H1 (cell line): ENCODE results near the gene MBD5. TPM values are rescaled to one million over a fixed set of nuclear protein-coding genes. Genes with fewer than 3 reads are reported as not detected.

Experiments
- CTCF ChIA-PET: fragments of 300-600 bp; sonication (Branson Sonifier 250); formaldehyde crosslinking; loops from one replicate; lab custom pipeline; 2021; ENCODE audit not compliant: partially characterized antibody; lab: Charles Lee
- POLR2A ChIA-PET: fragments of 300-600 bp; sonication (Branson Sonifier 250); formaldehyde crosslinking; loops from one replicate; lab custom pipeline; 2021; ENCODE audit warnings: inconsistent platforms; ENCODE audit not compliant: partially characterized antibody; lab: Charles Lee
- DNase-seq, 2 experiments: peaks; one replicate each; pipeline versions ENCODE4 v3.0.0 to v3.0.0-alpha.2; 2010 to 2022; ENCODE audit warnings: low spot score in 2 of 2, low read depth in 1 of 2, mixed read lengths in 1 of 2
- FAIRE-seq: peaks from 2 replicates; lab custom pipeline; 2011; peaks lifted over from hg19 to GRCh38; lab: Jason Lieb, UNC
- H2AFZ ChIP-seq: 2 replicates; pipeline ENCODE4 v1.8.1; 2012; ENCODE audit warnings: low read length, inconsistent platforms
- H2AK5ac ChIP-seq: 2 replicates; pipeline ENCODE4 v1.6.1; 2013; ENCODE audit warnings: low read depth, low read length
- H2BK120ac ChIP-seq: replicated peaks from 2 replicates; pipeline ENCODE3; 2013; ENCODE audit warnings: low read depth, low read length, inconsistent platforms
- H2BK12ac ChIP-seq: 2 replicates; pipeline ENCODE4 v1.6.1; 2013; ENCODE audit warnings: low read depth, low read length
- H2BK15ac ChIP-seq: 2 replicates; pipeline ENCODE4 v1.6.1; 2013; ENCODE audit warnings: low read length
- H2BK20ac ChIP-seq: 2 replicates; pipeline ENCODE4 v1.6.1; 2013; ENCODE audit warnings: low read length
- H2BK5ac ChIP-seq: 2 replicates; pipeline ENCODE4 v1.6.1; 2013; ENCODE audit warnings: low read depth, low read length
- H3K14ac ChIP-seq: 2 replicates; pipeline ENCODE4 v1.6.1; 2013; ENCODE audit warnings: inconsistent platforms; ENCODE audit not compliant: insufficient read length
- H3K18ac ChIP-seq: 2 replicates; pipeline ENCODE4 v1.6.1; 2013; ENCODE audit warnings: low read length; ENCODE audit errors: extremely low read depth
- H3K23ac ChIP-seq: 2 replicates; pipeline ENCODE4 v1.6.1; 2013; ENCODE audit warnings: inconsistent platforms; ENCODE audit not compliant: insufficient read length
- H3K23me2 ChIP-seq: 2 replicates; pipeline ENCODE4 v1.6.1; 2013; ENCODE audit warnings: low read depth, low read length
- H3K27ac ChIP-seq: 2 replicates; pipeline ENCODE4 v1.6.1; 2011; ENCODE audit warnings: low read depth, low read length, inconsistent platforms
- H3K27me3 ChIP-seq, 4 experiments: replicated peaks in 1 of 4; 1 replicate in 1 of 4; 2 replicates in 3 of 4; pipeline versions ENCODE4 v1.6.1 to v1.8.1; 2011 to 2013; ENCODE audit warnings: low read length in 3 of 4, mild to moderate bottlenecking in 3 of 4, inconsistent platforms in 2 of 4, mixed read lengths in 2 of 4, moderate library complexity in 1 of 4; ENCODE audit not compliant: control insufficient read depth in 3 of 4, insufficient read depth in 3 of 4; ENCODE audit errors: extremely low read depth in 1 of 4
- H3K36me3 ChIP-seq, 4 experiments: 2 replicates each; pipeline versions ENCODE4 v1.6.1 to v1.8.1; 2011 to 2013; ENCODE audit warnings: mild to moderate bottlenecking in 4 of 4, low read length in 3 of 4, moderate library complexity in 2 of 4, control low read depth in 1 of 4, inconsistent platforms in 1 of 4; ENCODE audit not compliant: insufficient read depth in 4 of 4, control insufficient read depth in 2 of 4
- H3K4ac ChIP-seq: replicated peaks from 2 replicates; pipeline ENCODE3; 2013; ENCODE audit warnings: low read length, low read depth, mixed read lengths, inconsistent platforms; ENCODE audit not compliant: insufficient read length
- H3K4me1 ChIP-seq, 4 experiments: replicated peaks in 1 of 4; 1 replicate in 1 of 4; 2 replicates in 3 of 4; pipeline versions ENCODE4 v1.6.1 to v1.8.1; 2011 to 2013; ENCODE audit warnings: low read length in 3 of 4, inconsistent platforms in 2 of 4, mixed read lengths in 1 of 4; ENCODE audit not compliant: insufficient read depth in 4 of 4, control insufficient read depth in 3 of 4
- H3K4me2 ChIP-seq, 2 experiments: 2 replicates each; pipeline versions ENCODE4 v1.6.1 to v1.8.1; 2011 to 2013; ENCODE audit warnings: low read depth in 2 of 2, low read length in 2 of 2, control low read depth in 1 of 2, inconsistent platforms in 1 of 2, mild to moderate bottlenecking in 1 of 2; ENCODE audit not compliant: insufficient read depth in 1 of 2
- H3K4me3 ChIP-seq, 4 experiments: fragments of 200-600, 300-600 bp in 1 of 4; sonication (generic), shearing (Covaris generic), sonication (Bioruptor Twin) in 1 of 4; 2 replicates each; pipeline versions ENCODE4 v1.5.1 to v1.8.1; 2011 to 2016; ENCODE audit warnings: low read length in 4 of 4, low read depth in 3 of 4, control low read depth in 2 of 4, inconsistent platforms in 2 of 4, mild to moderate bottlenecking in 2 of 4, mixed read lengths in 1 of 4, moderate library complexity in 1 of 4; ENCODE audit not compliant: insufficient read depth in 2 of 4; ENCODE audit errors: extremely low read depth in 1 of 4
- H3K56ac ChIP-seq: replicated peaks from 2 replicates; pipeline ENCODE3; 2013; ENCODE audit warnings: low read depth, mild to moderate bottlenecking, mixed read lengths, low read length, inconsistent platforms; ENCODE audit not compliant: insufficient read length
- H3K79me1 ChIP-seq: 2 replicates; pipeline ENCODE4 v1.6.1; 2013; ENCODE audit warnings: low read depth, low read length, control low read depth
- H3K79me2 ChIP-seq, 2 experiments: 2 replicates each; pipeline versions ENCODE4 v1.6.1 to v1.8.1; 2012 to 2013; ENCODE audit warnings: low read length in 2 of 2, mild to moderate bottlenecking in 2 of 2, inconsistent platforms in 1 of 2; ENCODE audit not compliant: insufficient read depth in 2 of 2, control insufficient read depth in 1 of 2
- H3K9ac ChIP-seq, 4 experiments: replicated peaks in 1 of 4; 1 replicate in 1 of 4; 2 replicates in 3 of 4; pipeline versions ENCODE4 v1.6.1 to v1.8.1; 2011 to 2013; ENCODE audit warnings: low read depth in 3 of 4, low read length in 3 of 4, control low read depth in 2 of 4, mild to moderate bottlenecking in 2 of 4, moderate library complexity in 2 of 4, inconsistent platforms in 1 of 4; ENCODE audit errors: extremely low read depth in 1 of 4
- H3K9me3 ChIP-seq, 2 experiments: 2 replicates each; pipeline versions ENCODE4 v1.6.1 to v1.8.1; 2012 to 2013; ENCODE audit warnings: mild to moderate bottlenecking in 2 of 2, moderate library complexity in 2 of 2, control low read depth in 1 of 2, inconsistent platforms in 1 of 2, low read depth in 1 of 2, low read length in 1 of 2, mixed read lengths in 1 of 2; ENCODE audit not compliant: insufficient read depth in 2 of 2
- H4K20me1 ChIP-seq, 2 experiments: replicated peaks in 1 of 2; 2 replicates each; pipeline versions ENCODE3 to v1.8.1; 2011 to 2013; ENCODE audit warnings: inconsistent platforms in 2 of 2, low read length in 2 of 2, mild to moderate bottlenecking in 1 of 2; ENCODE audit not compliant: insufficient read depth in 2 of 2, control insufficient read depth in 1 of 2
- H4K5ac ChIP-seq: 2 replicates; pipeline ENCODE4 v1.6.1; 2013; ENCODE audit warnings: low read length, low read depth, mixed read lengths, inconsistent platforms; ENCODE audit not compliant: insufficient read length
- H4K8ac ChIP-seq: 2 replicates; pipeline ENCODE4 v1.8.0; 2013; ENCODE audit warnings: mild to moderate bottlenecking, moderate library complexity, low read length, inconsistent platforms; ENCODE audit not compliant: insufficient read depth; ENCODE audit errors: extremely low read depth
- H4K91ac ChIP-seq: replicated peaks from 2 replicates; pipeline ENCODE3; 2013; ENCODE audit warnings: low read length, mixed read lengths, inconsistent platforms; ENCODE audit not compliant: insufficient read length
- CBX5 ChIP-seq: fragments of 300-800, 300-1000 bp; sonication (generic); IDR thresholded peaks from 2 replicates; pipeline ENCODE4 v1.7.1; 2016; ENCODE audit warnings: antibody characterized with exemption, low read length, low read depth
- CHD1 ChIP-seq: IDR thresholded peaks from 2 replicates; pipeline ENCODE4 v1.6.1; 2012; ENCODE audit warnings: low read depth, low read length, improper control_type of control experiment
- CTBP2 ChIP-seq: IDR thresholded peaks from 2 replicates; pipeline ENCODE4 v1.7.0; 2011; ENCODE audit warnings: borderline replicate concordance, mild to moderate bottlenecking, moderate library complexity, mixed read lengths, low read length; ENCODE audit not compliant: insufficient read depth, insufficient read length
- EZH2 ChIP-seq: fragments of 200-600 bp; sonication (generic); IDR thresholded peaks from 2 replicates; pipeline ENCODE4 v1.7.1; 2012; ENCODE audit warnings: low read depth, mild to moderate bottlenecking, moderate library complexity, low read length, inconsistent platforms; ENCODE audit not compliant: severe bottlenecking
- HDAC6 ChIP-seq: IDR thresholded peaks from one replicate; pipeline ENCODE4 v1.7.1; 2012; ENCODE audit warnings: low read depth, mild to moderate bottlenecking, inconsistent platforms, low read length, moderate library complexity
- JUND ChIP-seq: IDR thresholded peaks from 2 replicates; pipeline ENCODE4 v1.6.1; 2011; ENCODE audit warnings: mild to moderate bottlenecking, improper control_type of control experiment, low read length
- KDM4A ChIP-seq: IDR thresholded peaks from one replicate; pipeline ENCODE4 v1.7.1; 2012; ENCODE audit warnings: low read depth, mild to moderate bottlenecking, moderate library complexity, low read length, inconsistent platforms; ENCODE audit not compliant: severe bottlenecking
- NRF1 ChIP-seq: IDR thresholded peaks from 2 replicates; pipeline ENCODE4 v1.6.1; 2011; ENCODE audit warnings: mild to moderate bottlenecking, low read depth, low read length, improper control_type of control experiment
- POU5F1 ChIP-seq: IDR thresholded peaks from 2 replicates; pipeline ENCODE4 v1.6.1; 2011; ENCODE audit warnings: low read depth, mild to moderate bottlenecking, low read length, moderate library complexity
- RFX5 ChIP-seq: IDR thresholded peaks from 2 replicates; pipeline ENCODE4 v1.6.1; 2011; ENCODE audit warnings: low read depth, low read length, improper control_type of control experiment, borderline replicate concordance
- RNF2 ChIP-seq: fragments of 200-900, 300-1000 bp; sonication (generic); IDR thresholded peaks from 2 replicates; pipeline ENCODE4 v1.7.1; 2016; ENCODE audit warnings: borderline replicate concordance, low read depth, mild to moderate bottlenecking, antibody characterized with exemption, low read length; ENCODE audit not compliant: poor library complexity, severe bottlenecking; ENCODE audit errors: missing control alignments
- SP1 ChIP-seq: IDR thresholded peaks from 2 replicates; pipeline ENCODE4 v1.6.1; 2011; ENCODE audit warnings: low read depth, low read length
- SRF ChIP-seq: IDR thresholded peaks from 2 replicates; pipeline ENCODE4 v1.6.1; 2011; ENCODE audit warnings: mild to moderate bottlenecking, low read depth, low read length, moderate library complexity
- TAF1 ChIP-seq: IDR thresholded peaks from 2 replicates; pipeline ENCODE4 v1.6.1; 2011; ENCODE audit warnings: mild to moderate bottlenecking, low read depth, low read length
- polyA plus RNA-seq, 7 experiments: library from polyadenylated mRNA; depleted of rRNA in 3 of 7; stranded (reverse) in 5 of 7; unstranded in 2 of 7; fragments of >200 nt in 5 of 7; fragments of 200-250 nt in 2 of 7; gene quantifications; 1 replicate in 5 of 7; 2 replicates in 1 of 7; 4 replicates in 1 of 7; pipeline versions ENCODE4 v1.2.1 to v1.2.3, GENCODE V29; 2011 to 2013; ENCODE audit warnings: missing spikeins in 2 of 7, mixed read lengths in 2 of 7
- total RNA-seq: library from RNA; stranded (reverse); fragmentation: NEBNext Ultra II Directional; extraction: Animal tissue kit (Norgen Biotek cat#: 25700); gene quantifications from 2 replicates; pipeline ENCODE4 v1.2.1, GENCODE V29; 2021

MBD5 gene
- total and polyA plus RNA-seq, 2 of the 8 experiments (the other 6 are each of a cell fraction or from before 2014, with no cell fraction given) = 9.7 to 29.4 TPM

GRCh38 chr2:148184976-148185375, 164.1 kb downstream of the MBD5 start (continued):
- TF ChIP-seq CBX5 (no peak), SRF (no peak)

- no peak overlapping the region for H2BK120ac ChIP-seq
- H2BK20ac ChIP-seq = no peak overlapping the region
- no peaks in the 10 kb centered on the region for H3K23me2 ChIP-seq
- H3K79me1 ChIP-seq = no peaks in the 10 kb centered on the region
- FAIRE-seq = no peak
- no peak overlapping the region for H3K14ac ChIP-seq
- ChIA-PET CTCF (no interaction called here), POLR2A (no interaction called here)
- no peaks in the 10 kb centered on the region for H3K27me3 ChIP-seq
- no peaks in the 10 kb centered on the region for H4K20me1 ChIP-seq
- H3K4me2 ChIP-seq = no peak overlapping the region
- no peak overlapping the region for H3K56ac ChIP-seq
- H2BK15ac ChIP-seq = no peak overlapping the region
- H2BK5ac ChIP-seq = no peak overlapping the region
- no peak overlapping the region for H3K4me3 ChIP-seq
- H3K9ac ChIP-seq = no peak overlapping the region
- H3K23ac ChIP-seq = no peak overlapping the region
- no peak for DNase-seq
- H4K8ac ChIP-seq = no peak overlapping the region
- no peak overlapping the region for H4K5ac ChIP-seq
- H2AK5ac ChIP-seq = no peak overlapping the region
- no peak overlapping the region for H3K18ac ChIP-seq
- no peak overlapping the region for H3K27ac ChIP-seq
- no peak overlapping the region for H4K91ac ChIP-seq
- H3K36me3 ChIP-seq = no peaks in the 10 kb centered on the region
- no peaks in the 10 kb centered on the region for H3K9me3 ChIP-seq
- H2AFZ ChIP-seq = no peak overlapping the region
- H3K79me2 ChIP-seq = no peaks in the 10 kb centered on the region
- H2BK12ac ChIP-seq = no peak overlapping the region
- H3K4ac ChIP-seq = no peak overlapping the region
- no peaks in the 10 kb centered on the region for H3K4me1 ChIP-seq
- TF ChIP-seq EZH2 (no peak), JUND (no peak), CHD1 (no peak), RNF2 (no peak), RFX5 (no peak), KDM4A (no peak), CBX5 (no peak), TAF1 (no peak), CTBP2 (no peak), NRF1 (no peak), POU5F1 (no peak), HDAC6 (no peak), SP1 (no peak)
Measured at GRCh38 chr2:148194882-148195281, 174.0 kb downstream of the MBD5 start.
